PC-3 (cell line): ENCODE results near the gene COL10A1.

Source experiments
- CTCF ChIP-seq: fragments of 300-600 bp; sonication (generic); conservative IDR thresholded peaks from 2 replicates; pipeline ENCODE4 v1.5.1; 2017; ENCODE audit warnings: antibody characterized with exemption, low read depth, mild to moderate bottlenecking, low read length
- EZH2 ChIP-seq: fragments of 300-600 bp; sonication (generic); IDR thresholded peaks from one replicate; pipeline ENCODE4 v1.6.1; 2017; ENCODE audit warnings: antibody characterized with exemption, mild to moderate bottlenecking, low read length; ENCODE audit not compliant: unreplicated experiment

- no peak for TF ChIP-seq CTCF
- TF ChIP-seq EZH2: no peak
Observed at GRCh38 chr6:116154887-116155286, 29.0 kb upstream of the COL10A1 start.
